IPS-20b (cell line): Measurements from ENCODE around the gene PAAF1.
A peak's percentile ranks its signal among the peaks of the same experiment; 100 is the strongest.

Source experiments
- H3K27ac ChIP-seq: one replicate; pipeline ENCODE4 v1.5.1; 2013; ENCODE audit warnings: low read length
- H3K27me3 ChIP-seq: 2 replicates; pipeline ENCODE4 v1.6.1; 2013; ENCODE audit warnings: mild to moderate bottlenecking, low read length, inconsistent platforms; ENCODE audit not compliant: insufficient read depth
- H3K36me3 ChIP-seq: 2 replicates; pipeline ENCODE4 v1.6.1; 2013; ENCODE audit warnings: low read depth, mild to moderate bottlenecking, inconsistent platforms, low read length, moderate library complexity; ENCODE audit not compliant: insufficient read depth
- H3K4me1 ChIP-seq: 2 replicates; pipeline ENCODE4 v1.6.1; 2013; ENCODE audit warnings: mild to moderate bottlenecking, control low read depth, inconsistent platforms, low read length, moderate library complexity; ENCODE audit not compliant: insufficient read depth
- H3K4me3 ChIP-seq: 2 replicates; pipeline ENCODE4 v1.5.1; 2013; ENCODE audit warnings: mild to moderate bottlenecking, low read length, inconsistent platforms
- H3K9ac ChIP-seq: 2 replicates; pipeline ENCODE4 v1.6.1; 2013; ENCODE audit warnings: low read depth, mild to moderate bottlenecking, inconsistent platforms, low read length, moderate library complexity
- H3K9me3 ChIP-seq: 2 replicates; pipeline ENCODE4 v1.6.1; 2013; ENCODE audit warnings: mild to moderate bottlenecking, low read depth, low read length, inconsistent platforms; ENCODE audit not compliant: insufficient read depth

Gene PAAF1, protein sequence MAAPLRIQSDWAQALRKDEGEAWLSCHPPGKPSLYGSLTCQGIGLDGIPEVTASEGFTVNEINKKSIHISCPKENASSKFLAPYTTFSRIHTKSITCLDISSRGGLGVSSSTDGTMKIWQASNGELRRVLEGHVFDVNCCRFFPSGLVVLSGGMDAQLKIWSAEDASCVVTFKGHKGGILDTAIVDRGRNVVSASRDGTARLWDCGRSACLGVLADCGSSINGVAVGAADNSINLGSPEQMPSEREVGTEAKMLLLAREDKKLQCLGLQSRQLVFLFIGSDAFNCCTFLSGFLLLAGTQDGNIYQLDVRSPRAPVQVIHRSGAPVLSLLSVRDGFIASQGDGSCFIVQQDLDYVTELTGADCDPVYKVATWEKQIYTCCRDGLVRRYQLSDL

DNA sequence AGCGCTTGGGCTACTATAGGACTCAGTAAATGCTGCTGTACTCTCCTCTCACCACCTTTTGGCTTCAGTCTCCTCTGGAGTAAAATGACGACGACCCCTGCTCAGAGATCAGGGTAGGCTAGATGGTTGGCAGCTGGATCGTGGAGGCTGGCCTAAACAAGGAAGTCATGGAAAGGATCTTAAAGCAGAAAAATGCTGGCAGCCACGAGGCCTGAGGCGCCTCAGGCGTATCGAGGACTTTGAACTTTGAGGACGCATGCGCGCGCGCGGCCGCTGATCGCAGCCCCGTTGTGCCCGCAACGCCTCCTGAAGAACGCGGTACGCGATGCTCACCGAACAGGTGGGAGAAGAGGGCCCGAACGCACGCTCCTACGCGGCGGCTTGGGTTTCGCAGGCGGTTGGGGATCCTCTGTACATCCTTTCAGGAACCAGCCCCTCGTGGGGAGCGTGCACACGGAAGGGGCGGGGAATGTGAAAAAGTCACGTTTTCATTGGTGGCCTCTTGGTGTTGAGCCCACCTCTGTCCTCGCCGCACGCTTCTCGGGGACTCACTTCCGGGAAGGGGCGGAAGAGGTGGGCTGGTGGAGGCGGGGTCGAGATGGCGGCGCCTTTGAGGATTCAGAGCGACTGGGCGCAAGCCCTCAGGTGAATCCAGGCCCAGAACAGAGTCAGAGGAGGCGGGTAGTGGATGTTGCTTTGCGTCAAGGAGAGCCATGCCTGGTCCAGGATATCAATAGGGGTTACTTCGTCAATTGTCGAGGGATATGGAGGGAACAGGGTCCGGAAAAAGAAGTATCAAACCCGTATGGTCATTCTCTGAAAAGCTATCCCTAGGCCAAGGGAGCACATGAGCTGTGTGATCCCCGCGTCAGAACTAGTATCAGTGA is at the start of gene PAAF1, which contains the start of gene COA4:
Gene PAAF1 (plus strand): TSS at position 576 of the 887 bp plus-strand sequence. CDS start 23 bp downstream, at position 599.
Gene COA4 (minus strand): TSS at position 423 of the 887 bp plus-strand sequence. CDS start 3,468 bp downstream, outside the sequence.
- Histone ChIP-seq H3K9me3 (no peaks in the 10 kb centered on the region), H3K27ac (peak within 1 kb of the TSS; percentile 73), H3K4me3 (peak within 1 kb of the TSS; percentile 96), H3K36me3 (peaks cover 41% of the 10 kb centered on the region), H3K9ac (peak within 1 kb of the TSS; percentile 99), H3K4me1 (no peaks in the 10 kb centered on the region; the same call in 1 of the 2 replicates), H3K27me3 (no peaks in the 10 kb centered on the region)

DNA sequence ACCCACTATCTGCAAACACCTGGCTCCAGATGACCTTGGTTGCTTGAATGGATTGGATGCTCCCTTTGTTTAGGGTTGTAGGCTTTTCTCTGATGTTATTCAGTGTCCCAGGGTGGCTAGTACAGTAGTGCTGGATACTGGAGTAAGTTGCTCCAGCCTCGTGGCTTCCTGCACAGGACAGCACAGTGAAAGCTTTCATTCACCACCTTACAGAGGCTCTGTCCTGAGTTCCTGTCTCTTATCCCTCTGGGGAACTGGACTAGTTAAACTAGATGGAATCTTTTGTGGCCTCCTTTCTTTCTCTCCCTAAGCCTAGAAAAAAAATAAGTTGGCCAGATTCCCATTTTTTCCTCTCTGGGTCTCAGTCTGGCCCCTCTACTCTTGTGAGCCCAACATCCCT is 46.5 kb upstream of the PAAF1 start:
- Histone ChIP-seq H3K9me3 (no peaks in the 10 kb centered on the region), H3K27me3 (no peaks in the 10 kb centered on the region), H3K9ac (no peak overlapping the region), H3K4me1 (no peaks in the 10 kb centered on the region), H3K4me3 (no peak overlapping the region), H3K27ac (no peak overlapping the region), H3K36me3 (peaks cover 8% of the 10 kb centered on the region; the same call in 1 of the 2 replicates)

DNA sequence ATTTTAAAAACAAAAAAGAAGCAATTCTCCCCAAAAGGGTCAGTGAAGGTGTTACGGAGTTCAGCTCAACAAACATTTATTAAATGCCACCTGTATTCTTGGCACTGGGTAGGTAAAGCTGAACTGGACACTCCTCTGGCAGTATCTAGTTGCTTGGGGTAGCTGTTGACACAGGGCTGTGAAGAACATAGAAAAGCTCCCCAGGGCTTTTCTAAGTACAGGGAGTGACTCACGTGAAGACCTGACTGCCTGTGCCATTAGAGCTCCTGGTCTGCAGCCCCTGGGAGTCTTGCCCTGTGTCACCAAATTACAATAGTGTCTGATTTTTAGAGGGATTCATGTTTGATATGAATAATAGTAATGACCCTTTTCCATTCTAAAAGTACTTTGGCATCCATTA is 43.7 kb upstream of the PAAF1 start:
- Histone ChIP-seq H3K4me1 (peaks cover under 1% of the 10 kb centered on the region; the same call in 1 of the 2 replicates), H3K36me3 (no peaks in the 10 kb centered on the region; the same call in 1 of the 2 replicates), H3K4me3 (no peak overlapping the region), H3K9me3 (no peaks in the 10 kb centered on the region), H3K27me3 (no peaks in the 10 kb centered on the region), H3K9ac (no peak overlapping the region), H3K27ac (no peak overlapping the region)

DNA sequence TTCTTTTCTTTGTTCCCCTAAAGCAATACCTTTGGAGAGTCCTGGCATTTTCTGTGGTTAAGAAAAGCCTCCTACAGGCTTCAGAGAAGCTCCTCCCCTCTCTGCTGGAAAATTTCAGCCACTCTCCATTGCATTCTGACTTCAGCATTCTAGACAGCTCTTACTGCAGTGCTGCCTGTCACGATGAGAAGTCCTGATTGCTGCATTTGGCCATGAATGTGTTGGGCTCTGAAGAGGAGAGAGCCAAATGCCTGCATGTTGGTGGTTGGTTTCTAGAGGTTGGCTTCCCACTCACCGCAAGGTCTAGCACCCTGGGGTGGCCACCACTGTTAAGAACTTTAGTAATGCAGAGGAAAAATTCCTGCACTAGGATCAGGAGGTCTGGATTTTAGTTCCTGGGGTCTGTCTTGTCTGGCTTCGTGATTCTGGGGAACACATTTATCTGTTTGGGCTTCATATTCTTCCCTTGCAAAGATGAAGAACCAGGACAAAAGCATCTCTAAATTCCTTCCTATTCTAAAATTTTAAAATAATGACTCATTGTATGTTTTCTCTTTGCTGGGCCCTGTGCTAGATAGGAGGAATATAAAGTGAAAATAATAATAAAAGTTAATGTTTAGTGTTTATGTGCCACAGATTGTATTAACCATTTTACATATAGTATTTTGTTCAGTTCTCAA is 38.2 kb upstream of the PAAF1 start:
- H3K27me3 ChIP-seq, result no peaks in the 10 kb centered on the region
- no peak overlapping the region for H3K4me3 ChIP-seq
- peaks cover 9% of the 10 kb centered on the region for H3K4me1 ChIP-seq
- H3K9ac ChIP-seq, result 0 out of 2 replicates have a peak overlapping the region, but pooled peaks have one; percentile 40
- H3K27ac ChIP-seq, result no peak overlapping the region
- no peaks in the 10 kb centered on the region for H3K9me3 ChIP-seq
- H3K36me3 ChIP-seq, result peaks cover 9% of the 10 kb centered on the region; the same call in 1 of the 2 replicates

DNA sequence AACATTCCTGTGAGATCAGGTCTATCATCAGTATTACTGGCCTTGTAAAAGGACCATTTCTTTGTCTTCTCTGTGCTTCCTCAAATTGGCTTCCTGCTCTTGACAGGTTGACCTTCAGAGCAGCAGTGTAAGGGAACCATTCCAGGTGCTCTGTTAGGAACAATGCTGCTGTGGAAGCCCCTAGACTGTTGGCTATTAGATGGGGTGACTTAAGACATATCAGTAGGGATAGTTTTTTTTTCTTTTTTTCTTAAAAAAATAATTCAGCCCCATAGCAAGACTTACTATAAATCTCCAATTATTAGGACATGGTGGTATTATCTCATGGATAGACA is 37.7 kb upstream of the PAAF1 start:
- peaks cover 9% of the 10 kb centered on the region; the same call in 1 of the 2 replicates for H3K36me3 ChIP-seq
- no peaks in the 10 kb centered on the region for H3K27me3 ChIP-seq
- H3K9ac ChIP-seq, result 0 out of 2 replicates have a peak overlapping the region, but pooled peaks have one; percentile 40
- no peak overlapping the region for H3K27ac ChIP-seq
- no peak overlapping the region for H3K4me3 ChIP-seq
- H3K9me3 ChIP-seq, result no peaks in the 10 kb centered on the region
- H3K4me1 ChIP-seq, result peaks cover 9% of the 10 kb centered on the region

DNA sequence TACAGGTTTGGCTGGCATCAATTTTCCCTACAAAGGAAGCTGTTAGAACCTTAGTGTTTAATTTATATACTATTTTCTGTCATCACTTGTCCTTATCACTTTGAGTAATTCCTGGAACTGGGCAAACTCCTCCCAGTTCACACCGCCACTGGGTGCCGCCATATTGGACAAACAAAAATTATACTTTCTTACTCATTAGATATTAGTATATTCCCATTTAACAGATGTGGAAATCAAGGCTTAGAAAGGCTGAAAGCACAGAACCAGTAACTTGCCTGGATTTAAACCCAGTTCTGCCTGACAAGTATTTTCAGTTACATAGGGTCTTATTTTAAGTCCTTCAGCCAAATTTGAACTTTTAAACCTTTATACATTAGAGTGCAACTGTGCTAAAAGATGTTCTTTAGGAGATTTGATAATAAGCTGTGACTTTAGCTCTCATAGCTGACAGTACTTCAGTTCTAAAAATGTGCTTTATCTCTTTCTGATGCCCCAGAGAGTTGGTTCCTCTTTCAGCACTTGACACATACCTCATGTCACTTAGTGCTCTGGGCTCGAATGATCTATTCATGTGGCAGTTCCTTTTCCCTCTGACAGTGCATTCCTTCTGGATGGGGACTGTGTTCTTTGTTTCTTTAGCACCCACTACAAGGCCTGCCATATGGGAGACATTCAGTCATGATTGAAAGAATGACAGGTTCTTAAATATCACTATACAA is 25.6 kb upstream of the PAAF1 start:
- Histone ChIP-seq H3K36me3 (no peaks in the 10 kb centered on the region), H3K27ac (no peak overlapping the region), H3K9me3 (no peaks in the 10 kb centered on the region), H3K27me3 (no peaks in the 10 kb centered on the region), H3K9ac (no peak overlapping the region), H3K4me1 (peaks cover 5% of the 10 kb centered on the region; the same call in 1 of the 2 replicates), H3K4me3 (no peak overlapping the region)

DNA sequence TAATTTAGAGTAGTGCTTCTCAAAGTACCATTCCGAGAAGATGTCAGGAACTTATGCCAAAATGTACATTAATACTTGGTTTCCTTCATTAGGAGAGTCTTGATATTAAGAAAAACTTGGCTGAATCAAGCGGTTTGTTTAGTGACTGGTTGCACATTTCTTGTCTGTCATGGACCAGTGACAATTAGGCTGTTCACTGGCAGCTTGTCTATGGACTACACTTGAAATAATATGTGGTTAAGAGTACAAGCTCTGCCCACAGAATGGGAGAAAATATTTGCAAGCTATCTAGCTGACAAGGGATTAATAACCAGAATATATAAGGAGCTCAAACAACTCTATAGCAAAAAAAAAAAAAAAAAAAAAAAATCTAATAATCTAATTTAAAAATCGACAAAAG is 24.8 kb upstream of the PAAF1 start:
- Histone ChIP-seq H3K9me3 (no peaks in the 10 kb centered on the region), H3K27ac (no peak overlapping the region), H3K27me3 (no peaks in the 10 kb centered on the region), H3K4me3 (no peak overlapping the region), H3K4me1 (peaks cover 10% of the 10 kb centered on the region; the same call in 1 of the 2 replicates), H3K36me3 (no peaks in the 10 kb centered on the region), H3K9ac (no peak overlapping the region)

DNA sequence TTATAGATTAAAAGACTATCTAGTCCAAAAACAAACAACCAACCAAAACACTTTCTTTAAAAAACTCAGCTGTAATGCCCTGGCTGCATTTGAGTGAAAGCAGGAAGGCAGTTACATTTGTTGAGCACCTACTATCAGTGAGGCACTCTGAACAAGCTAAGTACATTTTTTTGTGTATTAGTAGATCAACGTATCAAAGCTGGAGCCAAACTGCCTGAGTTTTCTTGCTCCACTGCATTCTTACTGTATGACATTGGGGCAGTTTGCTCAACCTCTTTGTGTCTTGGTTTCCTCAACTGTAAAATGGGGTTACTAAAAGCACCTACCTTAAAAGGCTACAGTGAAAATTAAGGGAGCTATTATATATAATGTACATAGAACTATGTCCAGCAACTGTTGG is 22.1 kb upstream of the PAAF1 start:
- 0 out of 2 replicates have a peak, but pooled peaks cover 3% of the 10 kb centered on the region for H3K36me3 ChIP-seq
- H3K27ac ChIP-seq, result no peak overlapping the region
- no peaks in the 10 kb centered on the region for H3K27me3 ChIP-seq
- no peak overlapping the region for H3K4me3 ChIP-seq
- no peaks in the 10 kb centered on the region for H3K9me3 ChIP-seq
- H3K4me1 ChIP-seq, result peaks cover 10% of the 10 kb centered on the region; the same call in 1 of the 2 replicates
- no peak overlapping the region for H3K9ac ChIP-seq

DNA sequence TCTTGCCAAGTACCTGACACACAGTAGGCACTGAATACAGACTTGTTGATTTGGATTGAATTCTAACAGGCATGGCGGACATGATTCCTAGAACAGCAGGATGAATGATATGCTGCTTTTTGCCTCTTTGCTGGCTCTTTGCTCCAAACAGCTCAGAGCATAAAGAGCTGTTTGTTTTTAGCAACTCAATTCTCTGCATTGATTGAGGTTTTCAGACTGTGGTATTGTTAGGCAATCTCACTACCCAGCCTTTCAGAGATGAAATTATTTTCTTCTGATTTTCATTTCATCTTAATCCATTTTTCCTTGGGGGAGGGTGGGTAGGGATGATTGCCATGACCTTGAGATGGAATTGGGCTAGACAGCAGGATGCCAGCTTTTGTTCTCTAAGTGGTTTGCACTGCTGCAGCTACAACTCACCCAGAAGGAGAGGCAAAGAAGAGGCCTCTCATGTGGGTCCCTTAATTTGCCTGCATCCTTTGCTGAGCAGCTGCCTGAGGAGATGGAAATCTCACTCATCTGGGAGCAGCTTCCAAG is 20.7 kb upstream of the PAAF1 start:
- H3K9me3 ChIP-seq, result no peaks in the 10 kb centered on the region
- no peaks in the 10 kb centered on the region for H3K27me3 ChIP-seq
- H3K4me3 ChIP-seq, result no peak overlapping the region
- H3K9ac ChIP-seq, result no peak overlapping the region; the same call in 1 of the 2 replicates
- H3K27ac ChIP-seq, result no peak overlapping the region
- H3K4me1 ChIP-seq, result peaks cover 10% of the 10 kb centered on the region; the same call in 1 of the 2 replicates
- 0 out of 2 replicates have a peak, but pooled peaks cover 3% of the 10 kb centered on the region for H3K36me3 ChIP-seq

DNA sequence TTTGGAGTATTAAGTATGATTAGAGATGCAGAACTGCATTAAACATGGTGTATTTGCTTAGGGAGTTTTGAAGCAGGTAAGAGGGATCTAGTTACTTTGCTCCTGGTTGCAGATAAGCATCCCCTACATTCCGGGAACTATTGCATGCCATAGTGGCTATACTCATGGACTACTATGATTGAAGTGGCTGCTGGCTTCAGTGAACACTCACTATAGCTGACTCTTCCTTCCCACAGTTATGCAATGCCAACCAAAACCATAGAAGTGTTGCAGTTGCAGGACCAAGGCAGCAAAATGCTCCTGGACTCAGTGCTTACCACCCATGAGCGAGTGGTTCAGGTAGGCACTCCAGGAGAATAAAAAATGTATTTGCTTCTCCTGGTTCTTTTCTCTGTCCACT is 17.1 kb upstream of the PAAF1 start:
- H3K36me3 ChIP-seq, result peaks cover 17% of the 10 kb centered on the region

More for the DNA sequence above, 17.1 kb upstream of the PAAF1 start:
- H3K27ac ChIP-seq, result no peak overlapping the region
- H3K27me3 ChIP-seq, result no peaks in the 10 kb centered on the region
- H3K9ac ChIP-seq, result no peak overlapping the region
- no peaks in the 10 kb centered on the region for H3K9me3 ChIP-seq
- H3K4me3 ChIP-seq, result no peak overlapping the region
- H3K4me1 ChIP-seq, result peaks cover 10% of the 10 kb centered on the region; the same call in 1 of the 2 replicates
